Prostate gland (tissue), 2 donors: Measurements from ENCODE around the gene TBC1D2.

Experiments
- POLR2A ChIP-seq: fragments of 450-650 bp; IDR thresholded peaks from one replicate; pipeline ENCODE4 v1.6.1; 2016; ENCODE audit warnings: antibody characterized with exemption, mild to moderate bottlenecking
- POLR2AphosphoS5 ChIP-seq: sonication (generic); formaldehyde crosslinking; IDR thresholded peaks from one replicate; pipeline ENCODE4 v1.6.1; 2017; ENCODE audit warnings: antibody characterized with exemption
- TF ChIP-seq, protein P1 (sequence below), 4 experiments: fragments of 200-600 bp in 2 of 4; fragments of 450-650 bp in 2 of 4; sonication (generic) in 2 of 4; IDR thresholded peaks; 1 replicate in 3 of 4; 2 replicates in 1 of 4; pipeline ENCODE4 v1.5.1; 2016 to 2019; ENCODE audit warnings: antibody characterized with exemption in 4 of 4, mild to moderate bottlenecking in 2 of 4, moderate library complexity in 2 of 4

DNA sequence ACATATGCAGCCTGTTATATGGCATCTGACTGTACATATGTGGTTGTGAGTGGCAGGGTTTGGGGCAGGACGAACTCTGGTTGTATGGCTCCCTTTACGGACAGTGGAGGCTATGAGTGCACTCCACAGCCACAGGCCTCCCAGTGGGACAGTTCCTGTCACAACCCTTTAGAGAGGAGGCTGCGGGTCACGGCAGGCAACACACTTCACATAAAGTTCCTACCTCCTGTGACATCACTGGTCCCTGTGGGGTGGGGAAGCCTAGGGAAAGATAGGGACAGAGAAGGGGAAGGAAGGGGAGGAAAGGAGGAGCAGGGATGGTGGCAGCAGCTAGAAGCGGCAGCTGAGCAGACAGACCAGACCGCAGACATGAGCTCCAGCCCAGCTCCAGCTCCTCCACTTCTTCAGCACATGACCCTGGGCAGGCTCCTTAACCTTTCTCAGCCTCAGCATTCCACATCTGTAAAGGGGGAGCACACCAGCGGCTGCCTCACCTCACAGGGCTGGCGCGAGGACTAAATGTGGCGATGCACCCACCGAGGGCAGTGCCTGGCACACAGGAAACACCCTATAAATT is 35.6 kb downstream of the TBC1D2 start:
- TF ChIP-seq POLR2A (no peak), POLR2AphosphoS5 (no peak)
- TF ChIP-seq, protein P1, sequence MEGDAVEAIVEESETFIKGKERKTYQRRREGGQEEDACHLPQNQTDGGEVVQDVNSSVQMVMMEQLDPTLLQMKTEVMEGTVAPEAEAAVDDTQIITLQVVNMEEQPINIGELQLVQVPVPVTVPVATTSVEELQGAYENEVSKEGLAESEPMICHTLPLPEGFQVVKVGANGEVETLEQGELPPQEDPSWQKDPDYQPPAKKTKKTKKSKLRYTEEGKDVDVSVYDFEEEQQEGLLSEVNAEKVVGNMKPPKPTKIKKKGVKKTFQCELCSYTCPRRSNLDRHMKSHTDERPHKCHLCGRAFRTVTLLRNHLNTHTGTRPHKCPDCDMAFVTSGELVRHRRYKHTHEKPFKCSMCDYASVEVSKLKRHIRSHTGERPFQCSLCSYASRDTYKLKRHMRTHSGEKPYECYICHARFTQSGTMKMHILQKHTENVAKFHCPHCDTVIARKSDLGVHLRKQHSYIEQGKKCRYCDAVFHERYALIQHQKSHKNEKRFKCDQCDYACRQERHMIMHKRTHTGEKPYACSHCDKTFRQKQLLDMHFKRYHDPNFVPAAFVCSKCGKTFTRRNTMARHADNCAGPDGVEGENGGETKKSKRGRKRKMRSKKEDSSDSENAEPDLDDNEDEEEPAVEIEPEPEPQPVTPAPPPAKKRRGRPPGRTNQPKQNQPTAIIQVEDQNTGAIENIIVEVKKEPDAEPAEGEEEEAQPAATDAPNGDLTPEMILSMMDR (IDR thresholded peaks at IDR 0.05), result no peak
